HG03045 (cell line): Measurements from ENCODE around the gene NRXN3.

Experiments
- ATAC-seq: cut with Tn5 transposase; IDR thresholded peaks from one replicate; pipeline ENCODE4 v1.9.1; 2021; ENCODE audit warnings: mild to moderate bottlenecking, moderate library complexity; ENCODE audit not compliant: unreplicated experiment

NRXN3 gene

DNA sequence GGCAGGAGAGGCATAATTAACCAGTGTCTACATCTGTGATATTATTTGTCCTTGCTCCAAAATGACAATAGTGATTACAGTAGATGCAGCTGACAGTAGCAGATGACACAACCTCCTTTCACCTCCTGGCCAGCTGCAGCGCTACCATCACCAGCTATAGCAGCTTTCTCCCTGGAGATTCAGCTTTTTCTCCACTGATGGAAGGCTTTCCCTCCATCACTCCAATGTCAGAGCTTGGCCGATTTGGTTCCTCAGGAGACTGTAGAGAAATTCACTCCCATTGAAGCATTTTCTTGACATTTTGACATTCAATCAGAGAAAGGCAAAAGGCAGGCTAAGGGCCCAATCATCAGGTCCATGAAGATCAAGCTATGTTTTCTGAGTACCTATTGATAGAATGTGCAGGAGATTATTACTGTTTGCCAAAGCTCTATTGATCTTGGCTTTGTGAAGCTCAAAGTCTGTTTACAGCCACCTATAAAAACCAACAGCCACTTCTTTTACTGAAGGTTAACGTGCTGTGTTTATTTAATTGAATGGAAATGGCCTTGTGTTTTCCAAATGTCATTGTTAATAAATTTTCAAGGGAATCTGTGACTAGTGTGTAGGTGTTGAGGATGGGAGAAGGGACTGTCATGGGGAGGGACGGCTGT lies 1256.1 kb downstream of the NRXN3 start:
- no peak for ATAC-seq

DNA sequence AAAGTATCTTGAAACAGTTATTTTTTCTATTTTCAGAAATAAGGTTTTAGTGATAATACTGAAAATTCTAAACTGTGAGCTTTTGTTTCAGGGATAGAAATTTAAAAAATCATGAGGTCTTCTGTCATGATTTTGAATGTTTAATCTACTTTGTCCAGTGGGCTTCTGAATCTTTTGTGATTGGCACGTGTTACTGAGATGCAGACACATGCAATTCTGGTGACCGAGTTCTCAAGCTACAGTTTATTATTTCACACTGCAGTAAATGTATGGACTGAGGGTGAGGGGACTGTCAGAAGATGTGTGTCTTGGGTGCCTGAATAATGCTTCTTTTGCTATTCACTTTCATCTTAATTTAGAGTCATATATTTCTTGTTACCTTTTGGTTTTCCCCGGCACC lies 1262.5 kb downstream of the NRXN3 start:
- ATAC-seq: no peak

DNA sequence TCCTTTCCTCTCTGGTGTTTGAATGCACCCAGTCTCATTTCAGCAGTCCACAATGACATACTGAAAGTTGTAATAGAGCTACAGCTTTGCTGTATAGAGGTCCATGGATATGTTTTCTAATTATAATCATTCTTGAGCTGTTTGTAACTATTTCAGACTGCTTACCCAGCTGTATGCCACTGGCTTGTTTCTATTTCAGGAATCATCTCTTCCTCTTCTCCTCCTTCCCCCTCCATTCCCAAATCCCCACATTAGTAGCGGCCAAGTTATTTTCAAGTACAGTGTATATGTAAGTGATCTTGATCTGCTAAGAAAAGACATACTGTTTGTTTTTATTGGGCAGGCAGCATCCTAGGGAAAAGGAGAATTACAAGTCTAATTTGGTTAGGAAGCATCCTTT lies 1266.2 kb downstream of the NRXN3 start:
- no peak for ATAC-seq

DNA sequence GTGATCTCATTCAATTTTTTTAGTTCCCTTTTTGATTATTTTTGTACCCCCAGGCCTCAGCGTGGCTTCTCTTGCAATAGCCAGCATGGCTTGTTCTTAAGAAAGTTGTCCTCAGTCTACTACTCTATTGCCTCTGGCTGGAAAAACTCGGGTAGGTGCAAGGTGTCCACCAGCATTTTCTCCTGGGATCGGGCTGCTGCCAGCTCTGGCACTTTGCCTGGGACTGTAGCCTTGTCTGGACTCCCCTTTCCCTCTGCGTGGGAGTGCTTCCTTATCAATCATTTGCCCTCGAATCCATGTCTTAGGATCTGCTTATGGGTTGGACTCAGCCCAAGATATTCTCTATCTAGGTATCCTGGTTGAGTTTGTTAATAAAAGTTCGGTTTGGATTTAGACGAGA lies 1267.8 kb downstream of the NRXN3 start:
- ATAC-seq: no peak

DNA sequence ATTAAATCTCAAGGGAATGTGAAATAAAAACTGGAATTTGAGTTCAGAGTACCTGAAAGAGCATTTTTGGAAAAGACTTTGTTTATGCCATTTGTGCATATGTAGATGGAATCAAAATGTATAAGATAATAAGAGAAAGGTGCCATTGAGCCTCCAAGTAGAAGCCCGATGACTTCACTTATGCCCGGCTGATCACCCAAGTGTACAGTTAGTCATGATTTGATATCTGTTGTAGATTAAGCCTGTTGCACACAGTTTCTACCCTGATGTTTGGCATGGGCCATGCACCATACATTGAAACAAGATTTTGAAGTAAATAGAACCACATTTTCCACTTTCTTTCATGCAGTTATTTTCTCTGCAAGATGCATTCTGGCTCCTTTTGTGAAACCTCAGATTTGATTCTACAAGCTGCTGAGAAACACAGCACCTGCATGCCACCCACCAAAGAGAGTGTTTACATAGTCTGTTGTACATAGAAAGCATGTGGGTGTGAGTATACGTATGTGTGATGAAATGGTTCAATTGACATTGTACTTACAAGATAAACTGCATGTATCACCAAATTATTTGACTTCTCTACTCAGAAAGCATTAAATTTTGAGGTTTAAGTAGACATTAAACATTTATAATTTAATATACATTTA lies 1268.6 kb downstream of the NRXN3 start:
- ATAC-seq: no peak

DNA sequence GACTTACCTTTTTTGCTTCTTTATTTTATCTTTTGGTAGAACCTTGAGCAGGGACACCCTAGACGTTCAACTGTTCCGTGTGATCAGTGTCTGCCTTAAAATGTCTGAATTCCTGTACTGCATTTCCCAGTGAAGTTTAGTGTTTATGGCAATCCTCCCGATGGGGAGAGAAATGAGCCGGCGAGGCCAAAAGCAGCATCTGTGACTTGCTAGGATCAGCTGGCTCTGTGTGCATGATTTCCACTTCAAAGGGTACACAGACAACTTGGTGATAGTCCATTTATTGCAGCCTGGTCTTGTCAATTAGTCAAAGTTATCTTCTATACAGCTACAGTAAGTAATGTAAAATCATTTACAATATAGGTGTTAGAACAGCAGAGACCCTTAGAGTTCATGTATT lies 1272.6 kb downstream of the NRXN3 start:
- no peak for ATAC-seq

DNA sequence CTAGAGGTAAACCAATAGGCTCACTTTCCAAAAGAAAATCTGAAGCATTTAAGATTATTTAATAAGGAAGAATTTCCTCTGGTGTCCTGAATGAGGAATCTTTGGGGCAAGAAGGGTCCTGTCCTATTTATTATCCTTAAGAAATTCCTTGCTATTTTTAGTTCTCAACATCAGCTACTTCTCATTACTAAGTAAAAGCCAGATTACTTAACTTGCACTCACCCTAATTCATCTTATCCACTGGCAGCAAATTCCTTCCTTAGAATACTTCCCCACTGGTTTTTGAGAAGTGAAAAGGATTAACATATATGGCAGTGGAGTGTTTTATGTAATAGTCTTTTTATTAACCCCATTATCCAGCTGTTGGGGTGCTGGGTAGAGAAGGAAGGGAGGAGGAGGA lies 1273.4 kb downstream of the NRXN3 start:
- ATAC-seq: no peak

DNA sequence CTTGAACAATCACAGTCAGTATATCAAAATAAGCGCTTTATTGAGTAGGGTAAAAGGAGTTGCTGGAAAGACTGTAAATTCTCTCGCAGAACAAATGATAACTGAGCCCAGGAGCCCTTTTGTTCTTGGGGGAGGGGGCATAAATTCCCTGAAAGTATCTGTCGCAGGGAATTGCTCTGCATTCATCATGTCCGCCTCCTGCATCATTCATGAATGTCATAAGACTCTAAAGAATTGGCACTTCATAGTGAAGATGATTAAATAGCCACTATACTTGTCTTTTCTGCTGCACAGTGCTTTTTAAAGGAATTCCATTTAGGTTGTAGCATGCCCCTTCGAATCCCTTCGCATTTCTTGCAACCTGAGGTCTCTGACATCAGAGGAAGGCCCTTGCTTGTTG lies 1278.8 kb downstream of the NRXN3 start:
- no peak for ATAC-seq

DNA sequence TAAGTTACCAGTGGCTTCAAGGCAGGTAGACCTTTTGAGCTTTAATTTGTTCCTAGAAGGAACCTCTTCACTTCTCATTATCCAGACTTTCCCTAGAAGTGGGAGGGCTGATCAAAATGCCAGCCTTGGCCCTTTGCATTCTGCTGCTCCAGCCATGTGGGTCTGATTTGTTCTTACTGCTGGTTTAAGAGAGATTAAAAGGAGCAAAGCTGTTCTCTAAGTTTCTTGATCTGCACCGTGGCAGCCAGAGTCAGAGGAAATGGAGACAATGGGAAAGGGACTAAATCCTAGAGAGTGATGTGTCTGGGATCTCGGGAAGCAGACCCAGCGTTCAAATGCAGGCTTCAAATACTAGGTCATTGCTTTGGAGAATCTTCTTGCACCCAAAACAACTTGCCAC lies 1281.4 kb downstream of the NRXN3 start:
- no peak for ATAC-seq

DNA sequence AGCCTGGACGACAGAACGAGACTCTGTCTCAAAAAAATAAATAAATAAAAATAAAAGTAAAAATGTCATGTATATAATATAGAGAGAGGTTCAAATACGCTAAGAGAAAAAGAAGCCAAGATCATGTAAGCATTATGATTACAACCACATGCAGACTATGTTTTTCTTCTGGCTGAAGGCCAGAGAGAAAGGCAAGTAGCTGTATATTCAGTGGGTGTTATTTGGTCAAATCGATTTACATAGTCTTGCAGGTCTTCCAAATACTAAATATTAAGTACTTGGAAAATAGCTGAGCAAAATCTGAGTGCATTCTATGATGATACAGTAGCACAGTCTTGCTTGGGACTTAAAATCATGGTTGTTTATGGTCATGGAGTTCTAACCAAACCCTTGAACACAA lies 1283.1 kb downstream of the NRXN3 start:
- no peak for ATAC-seq

DNA sequence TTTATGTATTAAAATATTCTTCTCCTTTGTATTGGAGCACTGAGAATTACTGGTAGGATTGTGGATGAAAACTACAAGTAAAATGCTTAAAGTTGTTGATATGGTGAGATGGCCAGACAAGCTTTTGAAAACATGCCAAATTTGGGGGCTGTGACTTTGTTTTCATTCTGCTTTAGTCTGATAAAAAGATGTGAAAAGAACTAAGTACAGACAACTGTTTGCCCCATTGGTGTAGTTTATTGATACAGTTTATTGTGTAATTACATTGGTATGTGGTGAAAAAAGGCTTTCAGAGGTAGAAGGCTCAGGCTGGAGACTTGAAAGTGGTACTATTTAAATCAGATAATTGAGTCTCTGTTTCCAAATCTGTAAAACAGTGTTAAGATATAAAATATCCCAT lies 1294.3 kb downstream of the NRXN3 start:
- no peak for ATAC-seq

DNA sequence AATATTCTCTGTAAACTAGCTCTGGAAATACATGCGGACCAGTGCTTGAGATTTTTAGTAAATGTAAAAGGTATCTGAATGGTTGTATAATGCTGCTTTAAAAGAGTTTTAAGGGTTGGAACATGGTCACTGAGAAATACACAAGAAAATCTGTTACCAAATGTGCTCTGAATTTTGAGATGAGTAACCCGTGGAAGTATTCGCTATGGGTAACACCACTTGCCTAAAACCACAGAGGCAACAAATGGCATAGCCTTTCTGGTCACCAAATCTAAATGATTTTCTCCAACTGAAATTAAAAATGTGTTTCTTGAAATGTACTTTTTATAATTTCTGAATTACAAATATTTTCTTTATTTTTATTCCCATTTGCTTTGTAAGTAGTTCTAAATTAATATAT lies 1295.5 kb downstream of the NRXN3 start:
- ATAC-seq: no peak

DNA sequence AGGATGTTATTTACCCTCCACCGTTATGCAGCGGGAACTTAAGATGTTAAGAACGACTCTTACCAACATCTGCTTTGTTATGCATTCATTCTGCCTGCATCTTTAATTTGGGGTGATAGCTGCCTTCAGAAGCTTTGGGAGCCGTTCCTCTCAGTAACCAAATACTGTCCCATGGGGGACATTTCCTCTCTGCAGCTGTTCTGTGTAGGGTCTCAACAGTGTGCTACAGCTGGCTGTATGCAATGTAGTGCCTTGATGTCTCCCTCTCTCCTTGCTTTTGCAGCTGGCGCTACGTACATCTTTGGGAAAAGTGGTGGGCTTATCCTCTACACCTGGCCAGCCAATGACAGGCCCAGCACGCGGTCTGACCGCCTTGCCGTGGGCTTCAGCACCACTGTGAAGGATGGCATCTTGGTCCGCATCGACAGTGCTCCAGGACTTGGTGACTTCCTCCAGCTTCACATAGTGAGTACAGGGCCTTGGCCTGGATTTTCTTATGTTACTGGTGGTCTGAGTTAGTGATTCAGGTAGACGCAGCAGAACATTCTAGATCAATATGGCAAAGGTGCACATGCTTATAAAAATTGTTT lies 1296.9 kb downstream of the NRXN3 start:
- ATAC-seq: no peak

DNA sequence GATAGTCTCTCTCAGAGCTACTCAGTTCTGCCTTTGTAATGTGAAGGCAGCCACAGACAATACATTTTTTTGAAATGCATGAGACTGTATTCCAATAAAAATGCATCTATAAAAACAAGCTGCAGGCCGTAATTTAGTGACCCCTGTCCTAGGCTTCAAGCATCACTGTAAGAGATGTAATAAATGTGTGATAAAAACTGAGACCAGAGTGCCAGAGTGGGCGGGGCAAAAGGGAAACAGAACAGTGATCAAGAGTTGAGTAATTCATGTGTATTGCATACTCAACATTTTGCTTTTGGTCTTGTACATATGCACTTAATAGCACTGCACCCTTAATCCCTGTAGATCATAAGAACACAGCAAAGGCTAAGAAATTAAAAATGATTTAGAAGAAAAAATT lies 1297.7 kb downstream of the NRXN3 start:
- no peak for ATAC-seq

DNA sequence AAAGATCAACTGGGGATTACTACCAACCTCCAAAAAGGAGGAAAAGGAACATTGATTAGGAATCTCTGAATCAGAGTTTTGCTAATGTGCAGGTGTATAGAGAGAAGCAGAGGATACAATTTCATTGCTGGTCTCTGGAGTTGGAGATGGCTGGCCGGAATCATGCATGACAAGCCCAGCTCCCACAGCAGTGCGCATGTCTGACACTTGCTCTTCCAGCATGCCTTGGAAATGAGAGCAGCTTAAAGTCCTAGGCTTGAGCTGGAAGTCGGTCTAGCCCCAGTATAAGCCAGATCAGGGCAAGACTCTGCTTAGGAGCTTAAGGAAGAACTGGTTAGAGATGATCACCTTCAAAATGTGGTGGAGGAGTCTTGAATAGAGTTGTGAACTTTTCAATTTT lies 1298.3 kb downstream of the NRXN3 start:
- no peak for ATAC-seq

DNA sequence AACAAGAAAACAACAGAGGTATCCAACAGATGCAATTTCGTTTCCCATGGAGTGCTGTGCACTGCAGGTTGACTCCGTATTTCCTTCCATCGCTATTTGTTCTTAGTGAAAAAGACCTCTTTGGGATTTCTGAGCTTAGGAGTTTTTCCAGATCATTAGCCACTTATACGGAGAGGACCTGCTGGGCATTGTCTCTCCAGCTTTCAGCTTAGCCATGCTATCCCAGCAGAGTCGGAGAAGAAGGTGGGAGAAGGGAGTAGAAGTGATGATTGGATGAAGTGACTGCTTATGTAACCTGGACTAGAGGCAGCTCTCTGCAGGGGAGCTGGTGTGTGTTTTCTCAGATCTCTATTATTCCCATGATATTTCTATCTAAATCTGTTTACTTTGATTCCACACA lies 1303.5 kb downstream of the NRXN3 start:
- no peak for ATAC-seq

DNA sequence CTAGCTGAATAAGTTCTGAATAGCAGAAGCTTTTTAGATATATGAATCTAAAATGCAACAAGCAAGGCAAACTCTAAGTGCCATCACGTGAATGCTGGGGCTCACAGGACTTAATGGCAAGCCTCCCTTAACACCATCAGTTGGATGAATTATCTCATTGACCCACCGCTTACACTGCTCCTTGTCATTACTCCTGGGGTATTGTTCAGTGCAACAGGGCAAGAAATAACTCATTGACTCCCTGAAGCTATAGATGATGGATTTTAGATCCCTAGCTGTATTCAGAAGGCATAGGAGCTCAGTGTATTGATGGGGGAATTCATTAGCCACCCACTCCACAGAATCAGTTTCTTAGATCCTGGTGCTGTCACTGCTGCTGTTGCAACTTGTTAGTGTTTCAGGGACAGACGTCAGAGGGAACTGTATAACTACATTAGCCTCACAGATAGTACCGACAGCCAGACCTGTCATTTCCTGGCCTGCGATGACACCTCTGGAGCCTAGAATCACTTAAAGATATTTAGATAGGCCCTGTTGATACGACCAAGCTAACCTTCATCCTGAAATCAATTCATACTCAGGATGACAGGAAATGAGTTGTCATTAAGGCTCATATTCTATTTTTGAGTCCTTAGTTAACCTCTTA lies 1305.8 kb downstream of the NRXN3 start:
- no peak for ATAC-seq

DNA sequence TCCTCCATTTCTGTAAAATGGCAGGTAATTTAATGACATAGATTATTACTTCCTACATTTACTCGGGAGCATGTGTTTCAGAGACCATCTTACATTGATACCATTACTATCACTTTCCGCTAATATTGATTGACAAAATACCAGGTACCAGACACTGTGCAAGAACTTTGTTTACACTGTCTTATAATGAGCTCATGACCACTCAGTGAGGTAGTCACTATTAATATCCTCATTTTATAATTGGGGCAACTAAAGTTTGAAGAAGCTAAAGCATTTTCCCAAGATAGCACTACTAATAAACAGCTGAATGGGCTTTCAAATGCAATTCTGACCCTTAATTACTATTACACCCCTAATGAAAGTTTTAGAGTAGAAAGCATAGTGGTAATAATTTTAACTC lies 1306.4 kb downstream of the NRXN3 start:
- no peak for ATAC-seq

DNA sequence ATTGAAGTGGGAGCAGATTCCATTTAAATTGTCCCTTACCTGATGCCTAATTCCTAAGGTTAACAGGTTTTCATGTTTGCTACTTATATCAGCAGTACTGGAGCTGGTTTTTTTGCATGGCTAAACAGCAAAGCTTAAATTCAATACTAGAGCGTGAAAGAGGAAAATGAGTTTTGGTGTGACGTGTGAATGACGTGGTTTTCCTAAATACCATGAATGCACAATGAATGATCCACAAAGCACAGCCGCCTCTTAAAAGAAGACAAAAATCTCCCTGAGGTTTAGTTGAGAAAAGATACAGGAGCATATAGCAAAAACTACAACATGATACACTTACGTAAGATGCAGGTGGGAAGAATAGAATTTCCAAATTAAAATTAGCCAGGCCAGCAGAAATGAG lies 1310.0 kb downstream of the NRXN3 start:
- ATAC-seq: no peak

DNA sequence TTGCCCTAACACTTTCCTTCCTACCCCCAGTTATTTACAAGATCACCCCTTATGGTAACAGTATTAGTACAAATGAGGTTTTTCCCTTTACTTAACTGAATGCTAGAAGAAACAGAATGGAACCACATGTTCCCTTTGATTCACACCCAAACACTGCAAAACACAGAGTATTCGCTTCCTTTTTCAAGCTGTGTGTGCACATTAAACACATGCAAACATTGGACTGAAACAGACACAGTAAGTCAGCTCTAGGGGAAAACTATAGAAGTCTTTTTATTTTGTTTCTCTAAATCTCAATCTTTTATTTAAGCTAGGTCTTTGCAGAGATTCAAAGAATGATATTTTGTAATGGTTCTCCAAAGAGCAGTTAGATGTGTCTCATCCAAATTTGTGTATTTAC lies 1312.7 kb downstream of the NRXN3 start:
- ATAC-seq: no peak

DNA sequence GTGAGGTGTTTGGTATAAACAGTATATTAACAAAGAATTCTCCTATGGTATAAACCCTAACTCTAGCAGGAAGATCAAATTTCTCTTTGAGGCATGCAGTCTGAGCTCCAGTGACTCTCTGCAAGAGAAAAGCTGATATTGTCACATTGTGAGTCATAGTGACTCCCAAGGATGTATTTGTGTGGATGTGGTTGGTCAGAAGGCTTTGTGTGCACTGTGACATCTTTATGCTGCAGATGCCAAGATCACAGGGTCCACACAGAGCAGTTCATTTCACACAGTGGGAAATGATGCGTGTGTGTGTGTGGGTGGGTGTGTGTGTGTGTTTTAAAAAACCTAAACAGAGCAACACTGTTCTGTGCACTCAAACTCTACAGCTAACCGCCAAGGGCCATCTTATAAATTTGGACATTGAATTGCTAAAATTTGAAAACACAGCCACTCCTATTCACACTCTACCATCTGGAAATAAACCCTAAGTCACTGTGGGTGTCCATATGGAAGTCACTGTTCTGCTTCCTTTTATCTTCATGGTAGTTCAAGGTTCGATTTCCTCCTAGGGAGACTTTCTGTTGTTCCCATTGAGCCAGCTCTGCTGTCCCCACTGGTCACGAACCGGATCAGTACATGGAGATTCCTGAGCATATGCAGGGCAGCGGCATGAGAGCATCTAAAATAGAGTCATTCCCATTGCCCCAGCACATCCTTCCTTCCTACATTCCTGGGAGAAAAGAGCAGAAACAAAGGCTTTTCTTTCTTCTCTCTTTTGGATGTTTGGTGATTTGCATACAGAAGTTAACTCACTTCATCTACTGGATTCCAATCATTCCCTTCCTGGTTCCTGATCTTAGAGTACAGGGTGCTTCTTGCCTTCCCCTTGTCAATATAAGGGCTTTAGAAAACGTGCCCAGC lies 1313.6 kb downstream of the NRXN3 start:
- ATAC-seq: no peak
